Caco-2 (cell line): Measurements from ENCODE around the gene TSBP1. TPM values are rescaled to one million over a fixed set of nuclear protein-coding genes. Genes with fewer than 3 reads are reported as not detected.

Source experiments
- BruUV-seq: library from RNA; stranded (reverse); fragments of 400-500 nt; replicated peaks from 2 replicates; lab custom pipeline; 2021; lab: Mats Ljungman, UMichigan
- CTCF ChIA-PET: fragments of 300-600 bp; sonication (Branson Sonifier 250); formaldehyde crosslinking; loops from one replicate; lab custom pipeline; 2022; ENCODE audit warnings: antibody characterized with exemption; lab: Charles Lee
- POLR2A ChIA-PET: fragments of 300-600 bp; sonication (Branson Sonifier 250); formaldehyde crosslinking; loops from one replicate; lab custom pipeline; 2022; ENCODE audit warnings: antibody characterized with exemption; lab: Charles Lee
- DNase-seq, 2 experiments: peaks; one replicate each; pipeline versions ENCODE4 v3.0.0 to v3.0.0-alpha.2; 2020 to 2022
- H3K27me3 ChIP-seq: replicated peaks from 2 replicates; pipeline ENCODE4 v1.6.0; 2011; ENCODE audit warnings: low read length; ENCODE audit not compliant: control insufficient read depth, insufficient read depth
- H3K36me3 ChIP-seq: 2 replicates; pipeline ENCODE4 v1.5.1; 2011; ENCODE audit warnings: low read length; ENCODE audit not compliant: control insufficient read depth, insufficient read depth
- H3K4me1 ChIP-seq: fragments of 250-450 bp; sonication (Bioruptor Pico); 2 replicates; pipeline ENCODE4 v1.5.1; 2020; ENCODE audit warnings: mild to moderate bottlenecking
- H3K4me3 ChIP-seq: 2 replicates; pipeline ENCODE4 v1.5.1; 2011; ENCODE audit warnings: low read depth, mild to moderate bottlenecking, control low read depth, low read length
- H3K9me3 ChIP-seq: fragments of 250-450 bp; sonication (Bioruptor Pico); 2 replicates; pipeline ENCODE4 v1.5.1; 2020; ENCODE audit warnings: mild to moderate bottlenecking, moderate library complexity
- H3K27ac Mint-ChIP-seq: one replicate; pipeline ENCODE4 v1.8.0; 2022; ENCODE audit warnings: mixed read lengths; ENCODE audit not compliant: unreplicated experiment
- H3K27me3 Mint-ChIP-seq: one replicate; pipeline ENCODE4 v1.8.0; 2022; ENCODE audit warnings: mixed read lengths; ENCODE audit not compliant: insufficient read depth, unreplicated experiment
- H3K36me3 Mint-ChIP-seq: one replicate; pipeline ENCODE4 v1.8.0; 2022; ENCODE audit warnings: mild to moderate bottlenecking, mixed read lengths; ENCODE audit not compliant: insufficient read depth, unreplicated experiment
- H3K4me1 Mint-ChIP-seq: one replicate; pipeline ENCODE4 v1.8.0; 2022; ENCODE audit warnings: low read depth, mixed read lengths; ENCODE audit not compliant: unreplicated experiment
- H3K4me3 Mint-ChIP-seq: one replicate; pipeline ENCODE4 v1.8.0; 2022; ENCODE audit warnings: mild to moderate bottlenecking, moderate library complexity, mixed read lengths; ENCODE audit not compliant: unreplicated experiment
- H3K9me3 Mint-ChIP-seq: one replicate; pipeline ENCODE4 v1.8.0; 2022; ENCODE audit warnings: mixed read lengths; ENCODE audit not compliant: unreplicated experiment
- CTCF ChIP-seq, 2 experiments: fragments of 200-600 bp in 1 of 2; IDR thresholded peaks; 1 replicate in 1 of 2; 2 replicates in 1 of 2; pipeline versions ENCODE4 v1.5.1 to v1.8.0; 2011 to 2022; ENCODE audit warnings: antibody characterized with exemption in 1 of 2, control low read depth in 1 of 2, inconsistent platforms in 1 of 2, low read depth in 1 of 2, low read length in 1 of 2, mild to moderate bottlenecking in 1 of 2, moderate library complexity in 1 of 2; ENCODE audit not compliant: insufficient read depth in 1 of 2, severe bottlenecking in 1 of 2, unreplicated experiment in 1 of 2
- intact Hi-C: fragments of 100-400 bp; cut with micrococcal nuclease; formaldehyde crosslinking; loops from one replicate; pipeline ENCODE4 v1.10.0; 2022; ENCODE audit not compliant: unreplicated experiment
- total RNA-seq: library from RNA; stranded (reverse); gene quantifications from 2 replicates; pipeline ENCODE4 v1.2.3, GENCODE V29; 2022

Gene TSBP1
- total RNA-seq, 1 experiment from 2014 or later = not detected

- ChIA-PET CTCF (no interaction called here), POLR2A (no interaction called here)
- no peak for TF ChIP-seq CTCF (IDR thresholded peaks at IDR 0.05; ENCODE audit: insufficient read depth in 1 of 2, low read depth in 1 of 2, low read length in 1 of 2, severe bottlenecking in 1 of 2, unreplicated experiment in 1 of 2)
- peaks cover 8% of the 10 kb centered on the region; the same call in 1 of the 2 replicates for H3K4me1 ChIP-seq
- no peaks in the 10 kb centered on the region for H3K36me3 ChIP-seq
- no peaks in the 10 kb centered on the region for H3K9me3 Mint-ChIP-seq
- H3K36me3 Mint-ChIP-seq = no peaks in the 10 kb centered on the region
- BruUV-seq = no TSS peak
- no peak for DNase-seq
- H3K27me3 Mint-ChIP-seq = no peaks in the 10 kb centered on the region
- no peak overlapping the region for H3K4me3 ChIP-seq
- H3K27me3 ChIP-seq = no peaks in the 10 kb centered on the region
- no peak overlapping the region for H3K4me3 Mint-ChIP-seq
- intact Hi-C loops = no loop called here
- no peak overlapping the region for H3K27ac Mint-ChIP-seq
- H3K9me3 ChIP-seq = no peaks in the 10 kb centered on the region
- H3K4me1 Mint-ChIP-seq = no peaks in the 10 kb centered on the region
Observed at GRCh38 chr6:32402812-32403211, 31.1 kb upstream of the TSBP1 start.

- Histone ChIP-seq H3K9me3 (no peaks in the 10 kb centered on the region), H3K36me3 (no peaks in the 10 kb centered on the region), H3K4me1 (no peaks in the 10 kb centered on the region), H3K27me3 (no peaks in the 10 kb centered on the region), H3K4me3 (no peak overlapping the region)
- POLR2A ChIA-PET = no interaction called here
- H3K27ac Mint-ChIP-seq = no peak overlapping the region
- no peaks in the 10 kb centered on the region for H3K36me3 Mint-ChIP-seq
- H3K4me1 Mint-ChIP-seq = no peaks in the 10 kb centered on the region
- H3K9me3 Mint-ChIP-seq = no peaks in the 10 kb centered on the region
- no peak overlapping the region for H3K4me3 Mint-ChIP-seq
- no peak for TF ChIP-seq CTCF (IDR thresholded peaks at IDR 0.05; ENCODE audit: insufficient read depth in 1 of 2, low read depth in 1 of 2, low read length in 1 of 2, severe bottlenecking in 1 of 2, unreplicated experiment in 1 of 2)
- H3K27me3 Mint-ChIP-seq = no peaks in the 10 kb centered on the region
- CTCF ChIA-PET = no interaction called here
- BruUV-seq = no TSS peak
- no peak for DNase-seq
- intact Hi-C loops = no loop called here
Observed at GRCh38 chr6:32401284-32401963, 29.7 kb upstream of the TSBP1 start.

- CTCF ChIA-PET = no interaction called here
- Mint-ChIP-seq H3K9me3 (no peaks in the 10 kb centered on the region), H3K36me3 (no peaks in the 10 kb centered on the region), H3K4me3 (no peak overlapping the region), H3K27ac (no peak overlapping the region), H3K27me3 (no peaks in the 10 kb centered on the region), H3K4me1 (peaks cover 7% of the 10 kb centered on the region)
- no peak for DNase-seq
- no peaks in the 10 kb centered on the region for H3K9me3 ChIP-seq
- H3K4me1 ChIP-seq = no peaks in the 10 kb centered on the region
- POLR2A ChIA-PET = no interaction called here
- intact Hi-C loops = no loop called here
- no TSS peak for BruUV-seq
- no peak for TF ChIP-seq CTCF (IDR thresholded peaks at IDR 0.05; ENCODE audit: insufficient read depth in 1 of 2, low read depth in 1 of 2, low read length in 1 of 2, severe bottlenecking in 1 of 2, unreplicated experiment in 1 of 2)
- H3K4me3 ChIP-seq = no peak overlapping the region
- no peaks in the 10 kb centered on the region for H3K36me3 ChIP-seq
- H3K27me3 ChIP-seq = no peaks in the 10 kb centered on the region
Observed at GRCh38 chr6:32397252-32397920, 25.7 kb upstream of the TSBP1 start.
